8988T (cell line): ENCODE measurements around the gene SPRED3.
"Not testable (repeated sequence)": the region's sequence is repeated elsewhere in the genome, so short reads cannot be mapped to it uniquely, and the experiment has no call there.

Experiments used
- DNase-seq: peaks from one replicate; pipeline ENCODE4 v3.0.0; 2011

The SPRED3 gene, protein sequence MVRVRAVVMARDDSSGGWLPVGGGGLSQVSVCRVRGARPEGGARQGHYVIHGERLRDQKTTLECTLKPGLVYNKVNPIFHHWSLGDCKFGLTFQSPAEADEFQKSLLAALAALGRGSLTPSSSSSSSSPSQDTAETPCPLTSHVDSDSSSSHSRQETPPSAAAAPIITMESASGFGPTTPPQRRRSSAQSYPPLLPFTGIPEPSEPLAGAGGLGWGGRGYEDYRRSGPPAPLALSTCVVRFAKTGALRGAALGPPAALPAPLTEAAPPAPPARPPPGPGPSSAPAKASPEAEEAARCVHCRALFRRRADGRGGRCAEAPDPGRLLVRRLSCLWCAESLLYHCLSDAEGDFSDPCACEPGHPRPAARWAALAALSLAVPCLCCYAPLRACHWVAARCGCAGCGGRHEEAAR

DNA sequence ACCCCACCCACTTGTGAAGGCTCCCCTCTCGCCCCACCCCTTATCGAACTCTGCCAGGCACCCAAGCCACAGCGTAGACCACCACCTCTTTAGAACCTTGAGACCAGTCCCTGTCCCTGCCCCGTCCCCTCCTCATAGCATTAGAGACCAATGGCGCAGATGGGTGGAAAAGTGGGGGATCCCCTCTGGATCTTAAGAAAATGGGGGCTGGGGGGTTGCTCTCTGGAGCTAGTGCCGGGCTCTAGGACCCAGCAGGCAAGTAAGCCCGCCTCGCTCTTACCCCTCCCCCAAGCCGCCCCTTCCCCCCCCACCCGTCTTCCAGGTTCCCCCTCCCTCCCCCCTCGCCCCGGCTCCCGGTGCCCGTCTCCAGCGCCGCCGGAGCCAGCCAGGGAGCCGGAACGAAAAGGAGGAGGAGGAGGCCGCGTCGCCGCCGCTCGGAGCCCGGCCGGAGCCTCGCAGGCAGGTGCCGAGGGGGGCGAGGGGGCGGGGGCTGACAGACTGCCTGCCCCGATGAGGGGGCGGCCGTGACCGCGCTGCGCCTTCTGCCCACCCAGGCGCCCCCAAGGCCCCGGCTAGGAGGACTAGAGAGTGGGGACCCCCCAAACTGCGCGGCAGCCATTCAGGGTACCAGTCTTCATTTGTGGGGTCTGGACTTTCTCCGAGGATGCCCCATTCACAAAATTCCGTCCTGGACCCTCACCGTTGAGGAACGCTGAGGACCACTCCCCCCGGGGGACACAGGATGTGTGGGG is at the start of gene SPRED3:
TSS of gene SPRED3 (plus strand) at position 349 of the 752 bp plus-strand sequence. CDS start 1,606 bp downstream, outside the sequence.
- DNase-seq: peak; percentile 96

DNA sequence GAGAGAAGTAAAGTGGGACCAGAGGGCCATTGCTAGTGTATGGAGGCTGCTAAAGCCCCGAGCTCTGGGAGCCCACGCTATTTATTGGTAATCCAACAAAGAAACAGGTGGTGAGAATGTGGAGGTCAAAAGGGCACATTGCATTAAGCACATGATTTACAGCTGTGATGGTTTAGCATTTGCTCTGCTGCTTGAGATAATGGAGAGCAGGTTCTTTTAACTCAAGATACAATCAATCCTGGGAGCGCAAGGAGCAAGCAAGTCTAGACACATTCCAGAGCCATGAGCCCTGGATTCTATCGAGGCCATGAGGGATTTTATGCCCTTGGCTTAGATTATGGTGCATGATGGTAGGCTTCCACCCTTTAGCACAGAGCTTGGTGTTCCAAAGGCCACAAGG is 49.5 kb upstream of the SPRED3 start:
- DNase-seq: not testable (repeated sequence)

DNA sequence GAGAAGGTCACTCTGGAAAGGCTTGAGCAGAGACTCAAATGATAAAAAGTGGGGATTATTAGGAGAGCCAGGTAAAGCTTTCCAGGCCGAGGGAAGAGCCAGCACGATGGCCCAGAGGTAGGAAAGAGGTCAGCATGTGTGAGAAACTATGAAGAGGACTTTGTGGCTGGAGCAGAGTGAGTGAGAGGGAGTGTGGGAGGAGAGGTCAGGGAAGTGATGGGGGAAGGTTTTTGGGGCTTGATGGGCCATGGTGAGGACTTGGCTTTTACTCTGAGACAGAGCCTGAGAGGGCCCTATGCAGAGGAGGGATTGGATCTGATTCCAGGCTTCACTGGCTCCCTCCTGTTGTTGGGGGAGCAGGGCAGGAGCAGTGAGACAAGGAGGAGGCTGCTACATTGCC is 47.6 kb upstream of the SPRED3 start:
- no peak for DNase-seq

DNA sequence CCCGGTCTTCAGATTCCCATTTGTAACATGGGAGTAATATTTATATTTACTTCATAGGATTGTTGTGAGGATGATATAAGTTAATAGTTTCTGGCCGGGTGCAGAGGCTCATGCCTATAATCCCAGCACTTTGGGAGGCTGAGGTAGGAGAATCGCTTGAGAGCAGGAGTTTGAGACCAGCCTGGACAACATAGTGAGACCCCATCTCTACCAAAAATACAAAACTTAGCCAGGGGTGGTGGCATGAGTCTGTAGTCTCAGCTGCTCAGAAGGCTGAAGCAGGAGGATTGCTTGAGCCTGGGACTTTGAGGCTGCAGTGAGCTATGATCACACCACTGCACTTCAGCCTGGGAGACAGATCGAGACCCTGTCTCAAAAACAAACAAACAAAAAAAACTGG is 41.7 kb upstream of the SPRED3 start:
- DNase-seq: no peak

DNA sequence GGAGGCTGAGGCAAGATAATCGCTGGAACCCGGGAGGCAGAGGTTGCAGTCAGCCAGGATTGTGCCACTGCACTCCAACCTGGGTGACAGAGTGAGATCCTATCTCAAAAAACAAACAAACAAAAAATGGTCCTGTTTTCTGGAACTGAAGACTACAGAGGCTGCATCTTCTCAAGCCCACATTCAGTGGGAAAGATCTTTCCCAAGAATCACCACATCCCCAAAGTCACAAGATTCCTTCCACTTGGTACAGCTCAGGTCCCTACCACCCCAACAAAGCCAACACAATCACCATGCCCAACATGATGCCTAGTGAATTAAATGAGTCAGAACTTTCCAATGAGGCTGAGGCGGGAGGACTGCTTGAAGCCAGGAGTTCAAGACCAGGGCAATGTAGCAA is 37.6 kb upstream of the SPRED3 start:
- DNase-seq: no peak

DNA sequence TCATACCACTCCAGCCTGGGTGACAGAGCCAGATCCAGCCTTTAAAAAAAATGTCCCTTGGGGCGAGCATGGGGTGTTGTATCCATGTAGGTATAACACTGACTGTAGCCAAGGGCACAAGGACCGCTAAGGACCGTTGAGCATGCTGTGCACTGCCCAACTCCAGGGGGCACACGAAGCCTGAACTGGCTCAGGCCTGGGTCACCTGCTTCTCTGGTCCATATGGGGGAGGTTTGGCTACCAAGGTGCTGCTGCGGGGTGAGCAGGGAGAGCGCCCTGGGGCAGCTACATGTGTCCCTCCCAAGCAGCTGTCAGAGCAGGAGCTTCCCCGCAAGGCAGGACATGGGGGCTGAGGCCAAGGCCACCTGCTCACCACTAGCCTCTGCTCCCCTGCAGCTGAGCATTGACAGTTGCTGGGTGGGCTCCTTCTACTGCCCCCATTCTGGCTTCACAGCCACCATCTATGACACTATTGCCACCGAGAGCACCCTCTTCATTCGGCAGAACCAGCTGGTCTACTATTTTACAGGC is 36.6 kb upstream of the SPRED3 start:
- DNase-seq: no peak

DNA sequence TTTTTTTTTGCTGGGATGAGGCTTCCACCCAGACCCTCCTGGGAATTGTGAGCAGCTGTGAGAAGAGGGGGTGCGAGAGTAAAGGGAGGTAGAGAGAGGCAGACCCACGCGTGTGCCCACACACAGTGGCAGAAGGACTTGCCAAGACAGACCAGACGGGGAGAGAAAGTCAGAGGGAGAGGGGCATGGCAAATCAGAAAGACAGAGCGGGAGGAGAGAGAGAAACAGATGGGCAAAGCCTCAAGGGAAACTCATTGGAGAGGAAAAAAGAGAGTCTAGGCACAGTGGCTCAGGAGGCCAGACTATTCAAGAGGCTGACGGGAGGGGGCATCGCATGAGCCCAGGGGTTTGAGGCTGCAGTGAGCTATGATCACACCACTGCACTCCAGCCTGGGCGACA is 35.9 kb upstream of the SPRED3 start:
- DNase-seq: no peak

DNA sequence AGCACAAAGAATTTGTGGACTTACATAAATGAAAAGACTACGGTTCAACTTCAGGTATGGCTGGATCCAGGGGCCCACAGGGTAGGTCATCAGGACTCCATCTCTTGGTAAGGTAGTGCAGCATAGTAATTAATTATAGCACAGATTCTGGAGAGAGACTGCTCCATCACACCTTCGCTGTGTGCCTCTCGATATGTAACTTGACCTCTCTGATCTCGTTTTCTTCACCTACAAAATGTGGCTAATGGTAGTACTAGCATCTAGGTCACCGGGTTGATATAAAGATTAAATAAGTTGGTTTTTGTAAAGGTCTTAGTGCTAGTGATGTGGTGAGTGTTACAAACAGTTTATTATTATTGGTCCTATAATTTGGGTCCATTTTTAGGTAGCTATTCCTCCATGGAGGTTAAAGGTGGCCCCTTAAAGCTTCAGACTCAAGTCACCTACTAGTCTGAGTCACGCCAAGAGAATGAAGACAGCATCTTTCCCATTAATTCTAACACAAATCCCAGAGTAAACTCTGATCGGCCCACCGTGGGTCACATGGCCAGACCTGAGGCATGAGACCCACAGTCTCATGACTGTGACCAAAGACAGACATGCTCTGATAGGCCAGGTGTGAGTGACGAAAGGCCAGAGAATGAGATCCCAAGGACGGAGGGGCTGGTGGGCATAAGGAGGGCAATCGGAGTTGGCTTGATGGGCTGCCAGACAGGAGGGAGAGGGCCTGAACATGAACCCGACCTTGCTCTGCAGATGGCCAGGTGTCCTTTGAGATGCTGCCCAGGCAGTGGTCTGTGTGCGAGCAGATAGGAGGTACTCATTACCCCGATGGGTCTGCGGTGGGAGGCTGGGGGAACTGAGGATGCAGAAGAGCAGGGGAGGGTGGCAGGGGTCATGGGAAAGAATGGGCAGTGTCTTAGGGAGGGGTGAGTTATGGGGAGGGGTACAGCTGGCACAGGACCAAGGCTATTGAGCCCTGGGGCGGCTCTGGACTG is 32.5 kb upstream of the SPRED3 start:
- DNase-seq: no peak

DNA sequence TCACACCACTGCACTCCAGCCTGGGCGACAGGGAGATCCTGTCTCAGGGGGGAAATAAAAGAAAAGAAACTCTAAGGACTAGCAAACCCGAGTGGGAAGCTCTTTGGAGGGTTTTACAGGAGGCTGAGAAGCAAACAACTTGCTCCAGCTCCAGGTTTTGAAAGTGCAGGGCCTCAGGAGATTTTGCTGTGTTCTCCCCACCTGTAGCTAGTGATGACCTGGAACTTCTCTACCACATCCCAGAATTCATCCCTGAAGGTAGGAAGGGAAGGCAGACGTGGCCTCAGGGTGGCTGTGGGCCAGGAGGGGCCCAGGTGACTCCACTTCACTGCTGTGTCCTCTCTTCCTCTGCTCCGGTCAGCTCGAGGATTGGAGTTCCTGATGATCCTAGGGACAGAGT is 30.4 kb upstream of the SPRED3 start:
- DNase-seq: no peak

DNA sequence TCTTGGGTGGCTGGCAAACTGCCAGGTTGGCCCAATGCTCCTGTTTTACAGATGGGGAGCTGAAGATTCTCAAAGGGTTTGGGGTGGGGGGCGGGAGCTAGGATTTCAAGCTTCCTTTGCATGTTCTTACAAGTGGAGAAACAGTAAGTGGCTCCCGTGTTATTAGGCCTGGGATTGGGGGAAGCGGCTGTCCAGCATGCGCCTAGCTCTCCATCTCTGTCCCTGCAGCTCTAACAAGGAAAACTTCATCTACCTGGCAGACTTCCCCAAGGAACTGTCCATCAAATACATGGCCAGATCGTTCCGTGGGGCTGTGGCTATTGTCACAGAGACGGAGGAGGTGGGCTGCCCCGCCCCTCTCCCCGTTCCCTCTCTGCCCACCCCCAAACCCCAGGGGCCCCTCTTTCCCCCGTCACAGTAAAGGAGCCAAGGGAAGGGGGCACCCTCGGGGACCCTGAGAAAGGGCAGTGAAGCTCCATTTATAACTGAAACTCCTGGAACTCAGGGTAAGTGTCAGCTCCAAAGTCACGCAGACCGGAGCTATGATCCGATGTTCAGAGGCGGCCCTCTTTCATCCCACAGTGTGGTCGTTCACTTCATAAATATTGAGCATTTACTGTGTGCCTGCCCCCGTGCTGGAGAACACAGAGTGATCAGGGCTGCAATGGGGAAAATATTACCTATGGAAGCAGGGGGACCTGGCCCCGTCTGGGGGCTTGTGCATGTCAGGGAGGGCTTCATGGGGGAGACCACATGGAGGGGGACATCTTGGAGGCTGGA is 29.1 kb upstream of the SPRED3 start:
- DNase-seq: no peak

DNA sequence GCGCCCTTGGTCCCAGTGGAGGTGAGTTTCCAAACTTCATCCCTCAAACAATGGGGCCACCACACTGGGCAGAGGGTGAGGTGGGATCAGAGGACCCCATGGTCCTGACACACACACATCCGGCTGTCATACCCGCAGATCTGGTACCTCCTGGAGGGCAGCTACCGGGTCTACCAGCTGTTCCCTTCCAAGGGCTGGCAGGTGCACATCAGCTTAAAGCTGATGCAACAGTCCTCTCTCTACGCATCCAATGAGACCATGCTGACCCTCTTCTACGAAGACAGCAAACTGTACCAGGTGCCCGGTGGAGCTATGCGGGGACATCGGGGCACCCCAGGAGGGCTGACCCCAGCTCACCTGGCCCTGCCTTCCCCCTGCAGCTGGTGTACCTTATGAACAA is 28.1 kb upstream of the SPRED3 start:
- no peak for DNase-seq

DNA sequence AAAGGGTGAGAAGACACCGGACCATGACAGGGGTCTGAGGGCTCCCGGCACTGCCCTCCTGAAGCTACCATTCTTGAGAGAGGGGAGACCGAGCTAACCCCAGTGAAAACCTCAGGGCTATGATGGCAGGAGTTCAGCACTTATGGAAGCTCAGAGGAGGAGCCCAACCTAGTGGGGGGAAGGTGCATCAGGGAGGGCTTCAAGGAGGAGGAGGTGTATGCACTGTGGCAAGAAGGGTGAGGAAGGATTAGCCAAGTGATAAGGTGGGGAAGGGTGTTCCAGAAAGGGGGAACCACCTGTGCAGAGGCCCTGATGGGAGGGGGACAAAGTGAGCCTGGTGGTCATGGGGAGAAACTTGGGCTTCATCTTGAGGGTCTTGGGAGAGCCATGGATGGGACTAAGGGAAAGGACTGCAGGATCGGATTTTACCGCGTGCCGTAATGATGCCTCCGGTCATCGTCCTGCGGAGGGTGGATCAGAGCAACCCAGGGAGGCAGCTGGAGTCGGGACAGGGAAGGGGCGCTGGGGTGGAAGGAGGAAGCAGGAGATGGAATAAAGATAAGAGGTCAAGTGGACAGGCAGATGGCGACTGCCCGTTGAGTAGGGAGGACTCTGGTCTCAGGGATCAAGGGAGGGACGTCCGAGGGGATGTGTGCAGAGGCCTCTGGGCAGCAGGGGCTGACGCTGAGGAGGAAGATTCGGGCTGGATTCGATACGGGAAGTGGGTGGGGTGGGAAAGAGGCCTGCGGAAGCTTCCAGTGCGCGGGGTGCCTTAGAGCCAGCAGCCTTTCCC is 27.5 kb upstream of the SPRED3 start:
- DNase-seq: no peak

DNA sequence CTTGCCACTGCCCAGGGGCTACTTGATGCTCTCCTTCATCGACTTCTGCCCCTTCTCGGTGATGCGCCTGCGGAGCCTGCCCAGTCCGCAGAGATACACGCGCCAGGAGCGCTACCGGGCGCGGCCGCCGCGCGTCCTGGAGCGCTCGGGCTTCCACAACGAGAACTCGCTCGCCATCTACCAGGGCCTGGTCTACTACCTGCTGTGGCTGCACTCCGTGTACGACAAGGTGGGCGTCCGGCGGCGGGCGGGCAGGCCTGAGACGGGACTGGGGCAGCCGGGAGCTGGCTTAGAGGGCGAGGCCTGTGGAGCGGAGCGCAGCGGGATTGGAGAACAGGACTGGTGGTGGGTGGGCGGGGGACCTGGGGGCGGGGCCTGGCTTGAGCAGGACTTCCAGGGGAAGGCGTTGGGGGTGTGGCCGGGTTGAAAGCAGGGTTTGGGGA is 26.8 kb upstream of the SPRED3 start:
- peak; percentile 96 for DNase-seq

DNA sequence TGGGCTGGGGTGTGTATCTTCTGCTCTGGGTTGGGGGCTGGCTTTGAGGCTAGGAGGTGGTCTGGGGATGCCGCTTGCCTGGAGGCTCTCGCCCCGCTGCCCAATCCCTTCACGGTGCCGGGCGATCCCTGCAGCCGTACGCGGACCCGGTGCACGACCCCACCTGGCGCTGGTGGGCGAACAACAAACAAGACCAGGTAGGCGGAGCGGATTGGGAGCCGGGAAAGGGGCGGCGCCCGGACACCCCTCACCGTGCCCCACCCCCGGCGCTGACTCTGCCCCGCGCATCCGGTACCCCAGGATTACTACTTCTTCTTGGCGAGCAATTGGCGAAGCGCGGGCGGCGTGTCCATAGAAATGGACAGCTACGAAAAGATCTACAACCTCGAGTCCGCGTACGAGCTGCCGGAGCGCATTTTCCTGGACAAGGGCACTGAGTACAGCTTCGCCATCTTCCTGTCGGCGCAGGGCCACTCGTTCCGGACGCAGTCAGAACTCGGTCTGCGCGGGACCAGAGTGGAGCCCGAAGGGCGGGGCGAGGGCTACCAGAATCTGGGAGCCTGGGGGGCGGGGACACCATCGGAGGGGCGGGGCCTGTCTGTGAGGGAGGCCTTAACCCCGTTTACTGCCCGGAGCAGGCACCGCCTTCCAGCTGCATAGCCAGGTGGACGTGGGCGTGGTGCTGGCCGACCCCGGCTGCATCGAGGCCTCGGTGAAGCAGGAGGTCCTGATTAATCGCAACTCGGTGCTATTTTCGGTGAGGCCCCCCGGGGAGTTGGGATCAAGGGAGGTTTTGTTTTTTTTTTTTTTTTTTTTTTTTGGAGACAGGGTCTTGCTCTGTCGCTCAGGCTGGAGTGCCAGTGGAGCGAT is 26.2 kb upstream of the SPRED3 start:
- peak; percentile 97 for DNase-seq

DNA sequence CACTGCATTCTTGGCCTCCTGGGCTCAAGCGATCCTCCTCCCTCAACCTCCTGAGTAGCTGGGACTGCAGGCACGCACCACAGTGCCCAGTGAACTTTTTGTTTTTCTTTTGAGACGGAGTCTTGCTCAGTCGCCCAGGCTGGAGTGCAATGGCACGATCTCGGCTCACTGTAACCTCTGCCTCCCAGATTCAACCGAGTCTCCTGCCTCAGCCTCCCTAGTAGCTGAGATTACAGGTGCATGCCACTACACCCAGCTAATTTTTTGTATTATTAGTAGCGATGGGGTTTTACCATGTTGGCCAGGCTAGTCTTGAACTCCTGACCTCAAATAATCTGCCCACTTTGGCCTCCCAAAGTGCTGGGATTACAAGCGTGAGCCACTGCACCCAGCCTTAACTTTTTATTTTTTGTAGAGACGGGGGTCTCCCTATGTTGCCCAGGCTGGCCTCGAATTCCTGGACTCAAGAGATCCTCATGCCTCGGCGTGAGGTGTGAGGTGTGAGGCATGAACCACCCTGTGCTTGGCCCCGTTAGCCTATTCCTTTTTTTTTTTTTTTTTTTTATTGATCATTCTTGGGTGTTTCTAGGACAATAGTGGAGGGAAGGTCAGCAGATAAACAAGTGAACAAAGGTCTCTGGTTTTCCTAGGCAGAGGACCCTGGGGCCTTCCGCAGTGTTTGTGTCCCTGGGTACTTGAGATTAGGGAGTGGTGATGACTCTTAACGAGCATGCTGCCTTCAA is 25.4 kb upstream of the SPRED3 start:
- not testable (repeated sequence) for DNase-seq

DNA sequence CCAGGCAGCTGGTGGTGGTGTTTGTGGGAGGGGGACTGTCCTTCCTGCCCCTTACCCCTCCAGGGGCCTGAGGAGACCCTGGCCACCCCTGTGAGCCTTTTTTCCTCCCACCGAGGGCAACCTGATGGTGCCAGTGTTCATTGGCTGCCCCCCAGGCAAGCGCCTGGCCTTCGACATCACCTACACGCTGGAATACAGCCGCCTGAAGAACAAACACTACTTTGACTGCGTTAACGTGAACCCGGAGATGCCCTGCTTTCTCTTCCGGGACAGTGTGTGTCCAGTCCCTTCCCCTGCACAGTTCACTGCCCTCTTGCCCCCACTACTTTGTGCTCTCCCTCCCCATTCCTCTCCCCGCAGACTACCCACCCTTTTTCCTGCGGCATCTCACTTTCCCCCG is 21.5 kb upstream of the SPRED3 start:
- DNase-seq: no peak

DNA sequence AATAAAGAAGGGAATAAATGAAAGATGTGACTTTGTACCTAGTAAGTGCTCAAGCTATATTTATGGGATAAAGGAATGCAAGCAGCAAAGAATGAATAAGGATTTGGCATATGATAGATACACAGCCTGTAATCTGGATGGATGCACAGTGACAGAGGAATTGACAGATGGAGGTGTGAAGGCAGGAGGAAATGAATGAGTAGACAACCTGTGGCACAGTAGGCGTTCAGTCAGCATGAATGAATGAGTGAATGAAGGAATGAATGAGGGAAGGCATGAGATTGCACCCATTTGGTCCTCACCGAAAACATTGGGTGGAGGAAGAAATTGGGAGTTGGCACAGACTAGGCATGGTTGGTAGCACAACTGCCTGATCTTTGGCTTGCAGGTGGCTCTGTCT is 18.9 kb upstream of the SPRED3 start:
- no peak for DNase-seq

DNA sequence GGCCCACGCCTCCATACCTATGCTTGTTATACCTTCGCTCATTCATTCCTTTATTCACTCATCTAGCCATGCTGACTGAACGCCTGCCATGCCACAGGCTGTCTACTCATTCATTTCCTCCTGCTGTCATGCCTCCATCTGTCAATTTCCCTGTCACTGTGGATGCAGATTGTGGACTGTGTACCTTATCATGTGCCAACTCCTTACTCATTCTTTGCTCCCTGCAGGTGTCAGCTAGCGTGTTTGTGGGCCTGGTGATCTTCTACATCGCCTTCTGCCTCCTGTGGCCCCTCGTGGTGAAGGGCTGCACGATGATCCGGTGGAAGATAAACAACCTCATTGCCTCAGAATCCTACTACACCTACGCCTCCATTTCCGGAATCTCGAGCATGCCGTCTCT is 18.2 kb upstream of the SPRED3 start:
- no peak for DNase-seq

DNA sequence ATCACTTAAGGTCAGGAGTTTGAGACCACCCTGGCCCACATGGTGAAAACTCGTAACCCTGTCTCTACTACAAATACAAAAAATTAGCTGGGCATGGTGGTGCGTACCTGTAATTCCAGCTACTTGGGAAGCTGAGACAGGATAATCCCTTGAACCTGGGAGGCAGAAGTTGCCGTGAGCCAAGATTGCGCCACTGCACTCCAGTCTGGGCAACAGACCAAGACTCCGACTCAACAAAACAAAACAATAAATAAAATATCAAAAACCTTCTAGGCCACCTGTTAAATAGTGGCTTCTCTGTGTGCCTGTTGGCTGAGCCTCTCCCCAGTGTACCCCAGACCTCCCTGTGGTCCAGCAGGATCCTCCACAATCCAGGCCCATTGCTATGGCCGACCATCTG is 17.4 kb upstream of the SPRED3 start:
- DNase-seq: no peak
